ENCODE data around the gene LHFPL5.

DNA sequence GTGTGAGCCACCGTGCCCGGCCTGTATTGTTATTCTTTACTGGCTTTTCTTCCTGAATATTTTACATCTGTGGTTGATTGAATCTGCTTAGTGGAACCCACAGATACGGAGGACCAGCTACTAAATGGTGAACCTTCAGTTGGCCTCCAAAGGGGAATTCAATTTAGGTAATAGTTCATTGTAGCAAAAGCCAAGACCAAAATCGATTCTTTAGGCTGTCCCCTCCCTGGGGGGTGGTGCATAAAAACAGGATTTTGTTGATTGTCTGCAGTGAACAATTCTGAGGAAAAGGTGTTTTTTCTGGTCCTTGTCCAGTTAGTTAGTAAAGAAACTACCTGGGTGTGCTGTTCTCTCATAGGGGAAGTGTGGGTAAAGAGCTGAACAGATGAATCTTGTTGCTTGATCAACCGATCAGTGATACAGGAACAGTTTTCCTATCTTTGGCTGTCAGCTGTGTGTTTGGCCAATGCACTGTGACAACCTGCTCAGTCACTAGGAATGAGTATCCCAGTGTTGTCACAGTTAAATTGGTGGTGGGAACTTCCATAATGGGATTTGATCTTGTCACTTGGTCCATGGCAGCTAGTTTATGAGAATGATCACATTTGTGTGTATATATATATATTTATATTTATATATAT, 19.5 kb downstream of the LHFPL5 start:
- TF ChIP-seq, protein P1, sequence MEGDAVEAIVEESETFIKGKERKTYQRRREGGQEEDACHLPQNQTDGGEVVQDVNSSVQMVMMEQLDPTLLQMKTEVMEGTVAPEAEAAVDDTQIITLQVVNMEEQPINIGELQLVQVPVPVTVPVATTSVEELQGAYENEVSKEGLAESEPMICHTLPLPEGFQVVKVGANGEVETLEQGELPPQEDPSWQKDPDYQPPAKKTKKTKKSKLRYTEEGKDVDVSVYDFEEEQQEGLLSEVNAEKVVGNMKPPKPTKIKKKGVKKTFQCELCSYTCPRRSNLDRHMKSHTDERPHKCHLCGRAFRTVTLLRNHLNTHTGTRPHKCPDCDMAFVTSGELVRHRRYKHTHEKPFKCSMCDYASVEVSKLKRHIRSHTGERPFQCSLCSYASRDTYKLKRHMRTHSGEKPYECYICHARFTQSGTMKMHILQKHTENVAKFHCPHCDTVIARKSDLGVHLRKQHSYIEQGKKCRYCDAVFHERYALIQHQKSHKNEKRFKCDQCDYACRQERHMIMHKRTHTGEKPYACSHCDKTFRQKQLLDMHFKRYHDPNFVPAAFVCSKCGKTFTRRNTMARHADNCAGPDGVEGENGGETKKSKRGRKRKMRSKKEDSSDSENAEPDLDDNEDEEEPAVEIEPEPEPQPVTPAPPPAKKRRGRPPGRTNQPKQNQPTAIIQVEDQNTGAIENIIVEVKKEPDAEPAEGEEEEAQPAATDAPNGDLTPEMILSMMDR (IDR thresholded peaks at IDR 0.05; ENCODE audit: poor library complexity): no peak
- TF ChIP-seq EZH2 (IDR thresholded peaks at IDR 0.05; ENCODE audit: borderline replicate concordance): no peak

Data from hepatocyte (in vitro differentiated cells).